Activated B cell treated with CpG ODN at 0.5 μM for 24 hours (primary cell): ENCODE results near the gene CHD1L. TPM values are rescaled to one million over a fixed set of nuclear protein-coding genes. Genes with fewer than 3 reads are reported as not detected.
A peak's percentile ranks its signal among the peaks of the same experiment; 100 is the strongest.
"Not testable (repeated sequence)": the region's sequence is repeated elsewhere in the genome, so short reads cannot be mapped to it uniquely, and the experiment has no call there.

Source experiments
- ATAC-seq: fragments of 200-7000 bp; cut with Tn5 transposase; one replicate; pipeline ENCODE4 v1.10.0; 2021; ENCODE audit warnings: low read depth, mild to moderate bottlenecking, moderate library complexity
- CTCF ChIA-PET: fragments of 350-600 bp; sonication (Branson Sonifier 250); formaldehyde crosslinking; loops from one replicate; lab custom pipeline; 2021; ENCODE audit warnings: antibody characterized with exemption; lab: Charles Lee
- POLR2A ChIA-PET: fragments of 350-600 bp; sonication (Branson Sonifier 250); formaldehyde crosslinking; loops from one replicate; lab custom pipeline; 2021; ENCODE audit warnings: antibody characterized with exemption; lab: Charles Lee
- DNase-seq: peaks from one replicate; pipeline ENCODE4 v3.0.0; 2022
- H3K27ac Mint-ChIP-seq: one replicate; pipeline ENCODE4 v1.8.0; 2020; ENCODE audit warnings: mixed read lengths
- H3K27me3 Mint-ChIP-seq: one replicate; pipeline ENCODE4 v1.8.0; 2021; ENCODE audit warnings: mixed read lengths
- H3K36me3 Mint-ChIP-seq: one replicate; pipeline ENCODE4 v1.8.0; 2021; ENCODE audit warnings: low read depth, mixed read lengths
- H3K4me1 Mint-ChIP-seq: one replicate; pipeline ENCODE4 v1.8.0; 2021; ENCODE audit warnings: mixed read lengths
- H3K4me3 Mint-ChIP-seq: one replicate; pipeline ENCODE4 v1.8.0; 2020; ENCODE audit warnings: mild to moderate bottlenecking, mixed read lengths
- H3K9me3 Mint-ChIP-seq: one replicate; pipeline ENCODE4 v1.8.0; 2020; ENCODE audit warnings: mixed read lengths
- intact Hi-C: fragments of 100-400 bp; cut with micrococcal nuclease; formaldehyde crosslinking; loops from one replicate; pipeline ENCODE4 v1.15.1; 2024
- total RNA-seq: library from RNA; stranded (reverse); gene quantifications from 2 replicates; pipeline ENCODE4 v1.2.3, GENCODE V29; 2022
- TF ChIP-seq, protein P1 (sequence below): fragments of 200-600 bp; IDR thresholded peaks from one replicate; pipeline ENCODE4 v1.8.0; 2022; ENCODE audit warnings: antibody characterized with exemption, mild to moderate bottlenecking

The CHD1L gene
- 47.3 and 55.7 TPM in 2 replicates for total RNA-seq

DNA sequence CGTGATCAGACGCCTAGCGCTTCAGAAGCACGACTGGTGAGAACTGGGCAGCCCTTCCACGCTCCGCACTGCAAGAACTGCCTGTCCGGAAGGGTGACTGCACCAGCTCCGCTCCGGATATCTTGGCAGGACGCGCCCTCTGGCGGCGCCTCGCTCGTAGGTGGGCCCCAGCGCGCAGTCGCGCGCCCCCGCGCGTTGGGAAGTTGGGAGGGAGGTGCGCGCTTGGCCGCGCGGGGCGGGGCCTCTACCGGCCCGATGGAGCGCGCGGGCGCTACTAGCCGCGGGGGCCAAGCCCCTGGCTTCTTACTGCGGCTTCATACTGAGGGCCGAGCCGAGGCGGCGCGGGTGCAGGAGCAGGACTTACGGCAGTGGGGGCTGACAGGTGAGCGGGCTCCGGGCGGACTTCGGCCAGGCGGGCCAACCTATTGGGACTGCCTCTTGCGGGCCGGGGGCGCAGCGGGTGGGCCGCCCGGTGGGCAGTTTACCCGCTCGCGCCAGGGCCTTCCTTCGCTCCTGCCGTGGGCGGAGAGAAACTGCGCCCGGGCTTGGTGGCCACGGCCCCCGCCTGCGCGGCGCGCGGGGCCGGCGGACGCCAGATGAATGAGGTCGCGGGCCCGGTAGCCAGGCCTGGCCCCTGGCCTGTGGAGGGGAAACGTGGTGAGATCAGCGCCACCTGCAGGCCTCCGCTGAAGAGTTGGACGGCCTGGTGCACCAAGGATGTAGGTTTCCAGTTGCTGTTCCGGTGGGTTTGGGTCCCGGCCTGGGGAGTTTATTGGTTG lies at the start of gene CHD1L:
Gene CHD1L (plus strand): TSS at position 236 of the 779 bp plus-strand sequence. CDS start 20 bp downstream, at position 256.
- Mint-ChIP-seq H3K4me3 (peak within 1 kb of the TSS; percentile 93), H3K4me1 (peaks cover 38% of the 10 kb centered on the region), H3K36me3 (peaks cover 5% of the 10 kb centered on the region), H3K27ac (peak within 1 kb of the TSS; percentile 87), H3K9me3 (no peaks in the 10 kb centered on the region), H3K27me3 (no peaks in the 10 kb centered on the region)
- CTCF ChIA-PET = interaction anchor here (0.6 to 3.5 kb wide), 14 partner anchors 14 to 193 kb away, joined by 3 to 24 read pairs (median 4); partner anchors contain the start of genes FMO5 and PRKAB2
- TF ChIP-seq, protein P1, sequence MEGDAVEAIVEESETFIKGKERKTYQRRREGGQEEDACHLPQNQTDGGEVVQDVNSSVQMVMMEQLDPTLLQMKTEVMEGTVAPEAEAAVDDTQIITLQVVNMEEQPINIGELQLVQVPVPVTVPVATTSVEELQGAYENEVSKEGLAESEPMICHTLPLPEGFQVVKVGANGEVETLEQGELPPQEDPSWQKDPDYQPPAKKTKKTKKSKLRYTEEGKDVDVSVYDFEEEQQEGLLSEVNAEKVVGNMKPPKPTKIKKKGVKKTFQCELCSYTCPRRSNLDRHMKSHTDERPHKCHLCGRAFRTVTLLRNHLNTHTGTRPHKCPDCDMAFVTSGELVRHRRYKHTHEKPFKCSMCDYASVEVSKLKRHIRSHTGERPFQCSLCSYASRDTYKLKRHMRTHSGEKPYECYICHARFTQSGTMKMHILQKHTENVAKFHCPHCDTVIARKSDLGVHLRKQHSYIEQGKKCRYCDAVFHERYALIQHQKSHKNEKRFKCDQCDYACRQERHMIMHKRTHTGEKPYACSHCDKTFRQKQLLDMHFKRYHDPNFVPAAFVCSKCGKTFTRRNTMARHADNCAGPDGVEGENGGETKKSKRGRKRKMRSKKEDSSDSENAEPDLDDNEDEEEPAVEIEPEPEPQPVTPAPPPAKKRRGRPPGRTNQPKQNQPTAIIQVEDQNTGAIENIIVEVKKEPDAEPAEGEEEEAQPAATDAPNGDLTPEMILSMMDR = peak; percentile 32
- intact Hi-C loops = loop anchor here (1.0 to 10.0 kb wide), 5 partner anchors 17 to 868 kb away; partner anchors contain the start of genes FMO5 and PRKAB2
- POLR2A ChIA-PET = interaction anchor here (0.6 to 3.2 kb wide), 9 partner anchors 17 to 863 kb away, joined by 3 to 57 read pairs (median 6); partner anchors contain the start of genes FMO5 and PRKAB2
- ATAC-seq = peak; percentile 88
- DNase-seq = peak; percentile 94

DNA sequence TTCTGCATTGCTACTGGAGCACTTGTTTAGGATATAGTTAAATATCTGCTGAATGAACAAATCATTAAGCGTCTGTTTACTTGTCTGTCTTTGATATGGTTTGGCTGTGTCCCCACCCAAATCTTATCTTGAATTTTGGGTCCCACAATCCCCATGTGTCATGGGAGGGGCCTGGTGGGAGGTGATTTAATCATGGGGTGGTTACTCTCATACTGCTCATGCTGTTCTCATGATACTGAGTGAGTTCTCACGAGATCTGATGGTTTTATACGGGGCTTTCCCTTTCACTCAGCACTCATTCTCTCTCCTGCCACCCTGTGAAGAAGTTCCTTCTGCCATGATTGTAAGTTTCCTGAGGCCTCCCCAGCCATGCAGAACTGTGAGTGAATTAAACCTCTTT lies 45.2 kb upstream of the CHD1L start:
- DNase-seq, intact Hi-C loops, H3K9me3 Mint-ChIP-seq, H3K27me3 Mint-ChIP-seq, H3K4me3 Mint-ChIP-seq, CTCF ChIA-PET, H3K27ac Mint-ChIP-seq, H3K4me1 Mint-ChIP-seq, ATAC-seq, H3K36me3 Mint-ChIP-seq: not testable (repeated sequence)
- POLR2A ChIA-PET = interaction anchor here (0.6 kb wide), 1 partner anchor 9 kb away, joined by 7 read pairs; no protein-coding TSS in a partner anchor

DNA sequence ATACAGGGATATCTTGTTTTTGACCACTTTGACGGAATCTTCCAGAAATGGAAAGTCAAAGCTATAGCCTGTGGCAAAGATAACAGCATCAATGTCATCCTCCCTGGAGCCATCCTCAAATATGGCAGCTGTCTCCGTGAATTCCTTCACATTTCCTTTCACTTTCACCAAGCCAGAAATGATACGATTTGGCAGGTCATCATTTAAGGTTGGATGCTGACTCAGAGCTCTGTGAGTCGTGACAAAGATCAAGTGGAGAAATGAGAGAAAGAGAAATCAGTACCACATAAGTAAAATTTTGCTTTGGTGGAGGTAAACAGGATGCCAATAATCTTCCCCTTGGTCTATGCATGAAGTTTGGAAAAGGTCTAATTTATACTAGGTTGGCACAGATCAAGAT lies 41.2 kb upstream of the CHD1L start:
- Mint-ChIP-seq H3K9me3 (no peaks in the 10 kb centered on the region), H3K4me1 (peaks cover 33% of the 10 kb centered on the region), H3K4me3 (no peak overlapping the region), H3K27ac (no peak overlapping the region), H3K36me3 (peaks cover 4% of the 10 kb centered on the region), H3K27me3 (no peaks in the 10 kb centered on the region)
- TF ChIP-seq, protein P1 = no peak
- ATAC-seq (no peak), DNase-seq (no peak)
- intact Hi-C loops = no loop called here
- CTCF ChIA-PET = no interaction called here
- POLR2A ChIA-PET = no interaction called here

DNA sequence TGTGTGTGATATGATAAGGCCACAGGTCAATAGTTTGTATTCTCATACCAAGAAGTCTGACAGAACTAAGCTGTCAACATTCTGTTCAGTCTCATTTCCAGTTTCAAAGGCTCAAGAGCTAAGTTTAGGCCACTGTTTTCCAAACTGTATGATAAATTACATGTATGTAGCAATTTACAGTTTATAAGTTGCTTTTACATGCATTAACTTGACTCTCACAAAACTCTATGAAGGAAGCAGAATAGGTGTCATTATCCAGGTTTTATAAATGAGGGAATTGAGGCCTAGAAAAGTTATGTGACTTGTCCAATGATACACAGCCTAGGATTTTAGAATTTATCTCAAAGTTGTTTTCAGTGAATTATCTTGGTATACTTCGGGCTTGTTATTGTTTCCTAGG lies 40.7 kb upstream of the CHD1L start:
- H3K4me3 Mint-ChIP-seq = no peak overlapping the region
- POLR2A ChIA-PET = no interaction called here
- TF ChIP-seq, protein P1 = no peak
- DNase-seq (no peak), ATAC-seq (no peak)
- H3K36me3 Mint-ChIP-seq = peaks cover 4% of the 10 kb centered on the region
- no peak overlapping the region for H3K27ac Mint-ChIP-seq
- intact Hi-C loops = no loop called here
- peaks cover 33% of the 10 kb centered on the region for H3K4me1 Mint-ChIP-seq
- CTCF ChIA-PET = no interaction called here
- H3K9me3 Mint-ChIP-seq = no peaks in the 10 kb centered on the region
- no peaks in the 10 kb centered on the region for H3K27me3 Mint-ChIP-seq

DNA sequence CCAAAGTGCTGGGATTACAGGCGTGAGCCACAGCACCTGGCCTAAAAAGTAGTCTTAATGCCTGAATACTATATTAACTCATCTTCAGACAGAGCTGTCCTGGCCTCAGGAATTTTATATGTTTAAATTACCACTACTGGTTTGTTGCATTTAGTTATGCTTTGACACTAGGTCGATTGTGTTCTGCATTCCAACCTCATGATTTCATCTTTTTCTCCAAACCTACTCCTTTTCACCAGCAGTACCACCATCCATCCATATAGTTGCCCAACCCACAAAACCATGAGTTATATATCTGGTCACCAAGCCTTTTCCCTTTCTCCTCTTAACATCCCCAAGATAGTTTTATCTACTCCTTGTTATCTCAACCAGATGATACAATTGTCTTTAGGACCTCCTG lies 39.9 kb upstream of the CHD1L start:
- ChIA-PET POLR2A (interaction anchor here (0.7 kb wide), 1 partner anchor 34 kb away, joined by 7 read pairs; no protein-coding TSS in a partner anchor), CTCF (no interaction called here)
- intact Hi-C loops = no loop called here
- no peak for DNase-seq
- Mint-ChIP-seq H3K4me3 (no peak overlapping the region), H3K27ac (peak overlapping the region; percentile 18), H3K9me3 (no peaks in the 10 kb centered on the region), H3K27me3 (no peaks in the 10 kb centered on the region), H3K36me3 (peaks cover 4% of the 10 kb centered on the region), H3K4me1 (peaks cover 33% of the 10 kb centered on the region)
- ATAC-seq = no peak
- TF ChIP-seq, protein P1 = no peak
